Testis (tissue), 3 donors: ENCODE results near the gene PRDM12. TPM values are rescaled to one million over a fixed set of nuclear protein-coding genes. Genes with fewer than 3 reads are reported as not detected.
A peak's percentile ranks its signal among the peaks of the same experiment; 100 is the strongest.

Experiments used
- DNase-seq: peaks from one replicate; pipeline ENCODE4 v3.0.0-alpha.2; 2019
- H3K27ac ChIP-seq, 2 donors: fragments of 200-600 bp; sonication (generic); one replicate each; pipeline ENCODE4 v1.5.1; 2019
- H3K27me3 ChIP-seq: fragments of 200-600 bp; sonication (generic); one replicate; pipeline ENCODE4 v1.5.1; 2019
- H3K36me3 ChIP-seq: fragments of 200-600 bp; sonication (generic); one replicate; pipeline ENCODE4 v1.5.1; 2017; ENCODE audit warnings: low read depth; ENCODE audit errors: missing control alignments
- H3K4me1 ChIP-seq: fragments of 200-600 bp; sonication (generic); one replicate; pipeline ENCODE4 v1.5.1; 2019
- H3K4me3 ChIP-seq, 2 donors: fragments of 200-600 bp; sonication (generic); one replicate each; pipeline ENCODE4 v1.5.1; 2017 to 2019
- H3K9me3 ChIP-seq: fragments of 200-600 bp; sonication (generic); one replicate; pipeline ENCODE4 v1.5.1; 2017
- CTCF ChIP-seq, 3 experiments: fragments of 450-650 bp in 2 of 3; fragments of 200-600 bp in 1 of 3; sonication (generic) in 1 of 3; IDR thresholded peaks; one replicate each; pipeline ENCODE4 v1.5.1; 2016 to 2019; ENCODE audit warnings: antibody characterized with exemption in 3 of 3, mild to moderate bottlenecking in 2 of 3, moderate library complexity in 1 of 3
- POLR2A ChIP-seq: fragments of 450-650 bp; IDR thresholded peaks from one replicate; pipeline ENCODE4 v1.6.1; 2017; ENCODE audit warnings: antibody characterized with exemption, mild to moderate bottlenecking, moderate library complexity
- WGBS, 2 donors: methylation state at CpG; one replicate each; pipeline ENCODE4 v1.1.5; 2018; 5-methylcytosine and 5-hydroxymethylcytosine counted together
- intact Hi-C: fragments of 100-400 bp; cut with DNase I; formaldehyde crosslinking; loops from one replicate; pipeline ENCODE4 v1.15.1; 2023; ENCODE audit warnings: low total_unique reads
- polyA plus RNA-seq: library from polyadenylated mRNA; stranded (reverse); fragments of 350-450 nt; fragmentation: Illumina TruSeq; extraction: RNeasy Lipid Tissue Mini Kit (QIAGEN cat#74804); gene quantifications from one replicate; pipeline ENCODE4 v1.2.3, GENCODE V29; 2014; ENCODE audit warnings: low read depth, low replicate concordance; ENCODE audit not compliant: insufficient read depth
- total RNA-seq, 2 donors: library from RNA; depleted of rRNA; stranded (reverse); fragments of >200 nt; gene quantifications; one replicate each; pipeline ENCODE4 v1.2.3, GENCODE V29; 2016

Gene PRDM12
- total and polyA plus RNA-seq, 3 donors from 2014 or later = 0.32 to 0.71 (median 0.68) TPM

GRCh38 chr9:130660683-130661450 is 3.5 kb upstream of the PRDM12 start:
- Histone ChIP-seq H3K9me3 (no peaks in the 10 kb centered on the region), H3K27ac (no peak overlapping the region), H3K4me3 (peak overlapping the region; percentile 14 to 21), H3K36me3 (no peaks in the 10 kb centered on the region), H3K27me3 (peaks cover 17% of the 10 kb centered on the region), H3K4me1 (peaks cover 17% of the 10 kb centered on the region)
- intact Hi-C loops = no loop called here
- whole genome bisulfite sequencing, 2 donors = 0 to 1% methylated on average over 6 to 75 of the region's 82 CpGs
- no peak for TF ChIP-seq POLR2A
- TF ChIP-seq CTCF (IDR thresholded peaks at IDR 0.05) = no peak
- no peak for DNase-seq

- H3K4me3 ChIP-seq = peak overlapping the region in 1 of 2 donors; percentile 14
- no peak for TF ChIP-seq CTCF (IDR thresholded peaks at IDR 0.05)
- TF ChIP-seq POLR2A = no peak
- intact Hi-C loops = no loop called here
- WGBS, 2 donors = 3% methylated on average over 15 to 37 of the region's 47 CpGs
- no peaks in the 10 kb centered on the region for H3K9me3 ChIP-seq
- peaks cover 18% of the 10 kb centered on the region for H3K27me3 ChIP-seq
- H3K27ac ChIP-seq = no peak overlapping the region
- H3K36me3 ChIP-seq = no peaks in the 10 kb centered on the region
- H3K4me1 ChIP-seq = peaks cover 18% of the 10 kb centered on the region
- DNase-seq = no peak
Measured at GRCh38 chr9:130661451-130662098, 2.8 kb upstream of the PRDM12 start.

- Histone ChIP-seq H3K9me3 (no peaks in the 10 kb centered on the region), H3K27me3 (peaks cover 18% of the 10 kb centered on the region), H3K36me3 (no peaks in the 10 kb centered on the region), H3K4me3 (no peak overlapping the region), H3K4me1 (peaks cover 18% of the 10 kb centered on the region), H3K27ac (no peak overlapping the region)
- intact Hi-C loops = no loop called here
- WGBS, 2 donors = 0 to 3% methylated on average over 1 to 40 of the region's 49 CpGs
- no peak for TF ChIP-seq POLR2A
- TF ChIP-seq CTCF (IDR thresholded peaks at IDR 0.05) = no peak
- DNase-seq = no peak
Measured at GRCh38 chr9:130662099-130662969, 2.1 kb upstream of the PRDM12 start.

- no peaks in the 10 kb centered on the region for H3K36me3 ChIP-seq
- 2 to 9% methylated on average over 12 to 15 of the region's 15 CpGs for WGBS, 2 donors
- no peak for DNase-seq
- H3K4me1 ChIP-seq = peaks cover 18% of the 10 kb centered on the region
- peaks cover 18% of the 10 kb centered on the region for H3K27me3 ChIP-seq
- intact Hi-C loops = no loop called here
- peak overlapping the region in 1 of 2 donors; percentile 15 for H3K4me3 ChIP-seq
- no peak for TF ChIP-seq CTCF (IDR thresholded peaks at IDR 0.05)
- no peak for TF ChIP-seq POLR2A
- no peaks in the 10 kb centered on the region for H3K9me3 ChIP-seq
- H3K27ac ChIP-seq = no peak overlapping the region
Measured at GRCh38 chr9:130662970-130663257, 1.5 kb upstream of the PRDM12 start.
